Breast epithelium (tissue), 3 donors: ENCODE data around the gene AGRN.
"Not testable (repeated sequence)": the region's sequence is repeated elsewhere in the genome, so short reads cannot be mapped to it uniquely, and the experiment has no call there.

ENCODE experiments used
- CTCF ChIP-seq, 3 donors: fragments of 450-650 bp; IDR thresholded peaks; one replicate each; pipeline ENCODE4 v1.5.1; 2016 to 2017; ENCODE audit warnings: antibody characterized with exemption in 3 of 3, mild to moderate bottlenecking in 3 of 3, moderate library complexity in 3 of 3
- POLR2A ChIP-seq: fragments of 450-650 bp; IDR thresholded peaks from one replicate; pipeline ENCODE4 v1.6.1; 2016; ENCODE audit warnings: antibody characterized with exemption, mild to moderate bottlenecking, moderate library complexity

GRCh38 chr1:1065940-1066304 is 46.0 kb downstream of the AGRN start:
- not testable (repeated sequence) for TF ChIP-seq CTCF (IDR thresholded peaks at IDR 0.05); POLR2A
